ENCODE results near the gene IRF6.

Gene IRF6

GRCh38 chr1:209741193-209741592 lies 64.7 kb downstream of the IRF6 start:
- in situ Hi-C loops (cut with HindIII; ENCODE audit: low pct_ligation_motif_present, low sequenced_read_pairs), result no loop called here

GRCh38 chr1:209738270-209738669 lies 67.7 kb downstream of the IRF6 start:
- Histone ChIP-seq H3K27ac (no peak overlapping the region), H3K36me3 (replicated peaks) (no peaks in the 10 kb centered on the region), H3K4me3 (ENCODE audit: low read depth, low read length) (no peak overlapping the region), H3K27me3 (replicated peaks) (no peaks in the 10 kb centered on the region)
- no peak for TF ChIP-seq CTCF (IDR thresholded peaks at IDR 0.05; ENCODE audit: low read depth, low read length, missing control alignments)
- DNase-seq, result no peak
- in situ Hi-C loops (cut with HindIII; ENCODE audit: low pct_ligation_motif_present, low sequenced_read_pairs), result no loop called here

More at GRCh38 chr1:209741193-209741592, 64.7 kb downstream of the IRF6 start:
- Histone ChIP-seq H3K36me3 (replicated peaks) (no peaks in the 10 kb centered on the region), H3K4me3 (ENCODE audit: low read depth, low read length) (no peak overlapping the region), H3K27ac (no peak overlapping the region), H3K27me3 (replicated peaks) (no peaks in the 10 kb centered on the region)
- TF ChIP-seq CTCF (IDR thresholded peaks at IDR 0.05; ENCODE audit: low read depth, low read length, missing control alignments), result no peak
- DNase-seq, result no peak

- no peak for TF ChIP-seq CTCF (IDR thresholded peaks at IDR 0.05; ENCODE audit: low read depth, low read length, missing control alignments)
- Histone ChIP-seq H3K4me3 (ENCODE audit: low read depth, low read length) (no peak overlapping the region), H3K27me3 (replicated peaks) (no peaks in the 10 kb centered on the region), H3K36me3 (replicated peaks) (no peaks in the 10 kb centered on the region), H3K27ac (no peak overlapping the region)
- in situ Hi-C loops (cut with HindIII; ENCODE audit: low pct_ligation_motif_present, low sequenced_read_pairs), result no loop called here
- no peak for DNase-seq
Measured at GRCh38 chr1:209737118-209737505, 68.8 kb downstream of the IRF6 start.

GRCh38 chr1:209736490-209737117 lies 69.3 kb downstream of the IRF6 start:
- H3K27ac ChIP-seq, result no peak overlapping the region
- H3K4me3 ChIP-seq (ENCODE audit: low read depth, low read length), result no peak overlapping the region
- no peaks in the 10 kb centered on the region for H3K36me3 ChIP-seq (replicated peaks)
- no peaks in the 10 kb centered on the region for H3K27me3 ChIP-seq (replicated peaks)
- no peak for TF ChIP-seq CTCF (IDR thresholded peaks at IDR 0.05; ENCODE audit: low read depth, low read length, missing control alignments)
- in situ Hi-C loops (cut with HindIII; ENCODE audit: low pct_ligation_motif_present, low sequenced_read_pairs), result no loop called here
- no peak for DNase-seq

All from brain microvascular endothelial cell (primary cell).